ENCODE results near the gene LRRC8E. TPM values are rescaled to one million over a fixed set of nuclear protein-coding genes. Genes with fewer than 3 reads are reported as not detected.

The LRRC8E gene
- total and polyA plus RNA-seq, 2 of the 8 experiments (the other 6 are each of a cell fraction or from before 2014, with no cell fraction given) = 2.7 to 2.9 TPM

- TF ChIP-seq E2F6 (IDR thresholded peaks at IDR 0.05) (no peak), SP1 (IDR thresholded peaks at IDR 0.05; ENCODE audit: low read depth, low read length) (no peak), BCL11A (IDR thresholded peaks at IDR 0.05; ENCODE audit: low read depth in 2 of 2, low read length in 2 of 2) (no peak), POLR2A (IDR thresholded peaks at IDR 0.05; ENCODE audit: control extremely low read depth in 1 of 2, low read depth in 2 of 2, low read length in 2 of 2) (no peak)
These were observed 25.8 kb downstream of the LRRC8E start (continued) for GRCh38 chr19:7914099-7914498.

Data from H1 (cell line).